ENCODE measurements around the gene ADPRM. TPM values are rescaled to one million over a fixed set of nuclear protein-coding genes. Genes with fewer than 3 reads are reported as not detected.

The ADPRM gene
- polyA plus RNA-seq, 5 donors: 17.0 to 26.7 (median 19.9) TPM

DNA sequence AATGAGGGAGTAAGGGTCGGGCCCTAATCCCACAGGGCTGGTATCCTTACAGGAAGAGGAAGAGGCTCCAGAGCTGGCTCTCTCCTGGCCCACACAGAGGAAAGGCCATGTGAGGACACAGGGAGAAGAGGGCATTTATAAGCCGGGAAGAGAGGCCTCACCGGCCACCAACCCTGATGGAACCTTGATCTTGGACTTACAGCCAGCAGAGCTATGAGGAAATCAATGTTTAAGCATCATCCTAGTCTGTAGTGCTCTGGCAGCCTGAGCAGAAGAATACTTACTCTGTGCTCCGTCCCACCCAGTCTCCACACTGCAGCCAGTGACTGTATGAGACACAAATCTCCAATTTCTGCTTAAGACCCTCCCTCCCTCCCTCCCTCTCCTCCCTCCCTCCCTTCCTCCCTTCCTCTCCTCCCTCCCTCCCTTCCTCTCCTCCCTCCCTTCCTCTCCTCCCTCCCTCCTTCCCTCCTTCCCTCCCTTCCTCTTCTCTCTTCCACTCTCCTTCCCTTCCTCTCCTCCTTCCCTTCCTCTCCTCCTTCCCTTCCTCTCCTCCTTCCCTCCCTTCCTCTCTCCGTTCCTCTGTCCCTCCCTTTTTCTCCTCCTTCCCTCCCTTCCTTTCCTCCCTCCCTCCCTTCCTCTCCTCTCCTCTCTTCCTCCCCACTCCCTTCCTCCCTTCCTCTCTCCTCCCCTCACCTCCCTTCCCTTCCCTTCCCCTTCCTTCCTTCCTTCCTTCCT lies 41.3 kb downstream of the ADPRM start:
- DNase-seq: no peak

- DNase-seq: no peak
These were observed 42.0 kb downstream of the ADPRM start for GRCh38 chr17:10739386-10739785.

GRCh38 chr17:10741416-10742135 lies 44.2 kb downstream of the ADPRM start:
- no peak for DNase-seq

- DNase-seq: no peak
These were observed 45.0 kb downstream of the ADPRM start for GRCh38 chr17:10742431-10742830.

- no peak for DNase-seq
These were observed 46.1 kb downstream of the ADPRM start for GRCh38 chr17:10743316-10744009.

DNA sequence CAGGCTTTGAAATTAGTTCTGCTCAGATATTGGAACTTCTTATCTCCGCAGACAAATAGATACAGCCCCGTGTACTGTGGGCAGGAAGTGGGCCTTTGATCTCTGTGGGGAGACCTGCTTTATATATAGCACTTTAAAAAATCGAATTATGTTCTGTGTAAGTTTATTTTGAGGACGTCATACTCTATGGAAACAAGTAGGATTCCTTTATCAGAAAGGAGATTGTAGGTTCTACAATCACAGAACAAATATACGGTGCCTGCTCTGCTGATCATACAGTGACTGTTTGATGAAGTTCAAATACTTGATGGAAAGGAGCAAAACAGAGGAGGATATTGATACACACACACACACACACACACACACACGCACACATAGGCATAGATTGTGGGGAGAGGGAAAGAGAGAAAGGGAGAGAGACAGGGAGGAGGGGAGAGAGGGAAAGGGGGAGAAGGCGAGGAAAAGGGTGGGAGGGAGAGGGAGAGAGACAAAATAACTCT lies 47.2 kb downstream of the ADPRM start:
- no peak for DNase-seq

DNA sequence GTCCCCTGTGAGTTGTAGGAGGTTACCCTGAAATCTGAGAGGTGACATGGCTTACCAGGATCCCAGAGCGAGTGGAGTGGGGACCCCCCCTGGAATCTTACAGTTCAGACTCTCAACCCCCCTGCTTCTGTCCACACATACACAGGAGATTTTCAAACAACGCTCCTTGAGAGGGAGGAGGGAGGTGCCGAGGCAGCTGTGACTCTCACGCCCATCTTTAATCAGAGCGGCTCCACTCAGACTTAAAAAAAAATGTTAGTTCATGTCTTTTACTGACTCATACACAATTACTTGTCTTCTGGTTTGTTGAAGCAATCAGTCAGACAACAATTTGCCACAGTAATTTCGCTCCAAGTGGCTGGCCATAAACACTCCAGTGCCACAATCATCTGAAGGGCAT lies 47.8 kb downstream of the ADPRM start:
- no peak for DNase-seq

GRCh38 chr17:10748531-10749181 lies 51.3 kb downstream of the ADPRM start:
- no peak for DNase-seq

DNA sequence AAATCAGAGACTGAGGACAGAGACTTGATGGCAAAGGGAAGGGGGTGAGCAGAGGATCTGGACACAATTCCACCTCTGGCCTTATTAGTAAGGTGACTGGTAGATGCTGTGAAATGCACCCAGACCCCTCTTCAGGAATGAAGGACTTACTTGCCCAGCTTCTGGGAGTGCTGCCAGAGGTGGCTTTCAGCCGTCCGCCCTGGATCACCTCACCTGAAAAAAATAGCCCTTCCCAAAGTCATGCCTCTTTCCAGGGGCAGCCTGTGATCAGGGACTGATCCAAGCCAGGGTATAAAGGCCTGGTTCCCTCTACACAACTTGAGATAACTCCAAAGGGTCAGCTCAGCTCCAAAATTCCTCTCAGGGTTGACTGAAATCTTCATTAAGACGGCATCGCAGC lies 52.8 kb downstream of the ADPRM start:
- no peak for DNase-seq

GRCh38 chr17:10751563-10751962 lies 54.2 kb downstream of the ADPRM start:
- DNase-seq: no peak

- DNase-seq: no peak
These were observed 55.3 kb downstream of the ADPRM start for GRCh38 chr17:10752696-10753095.

DNA sequence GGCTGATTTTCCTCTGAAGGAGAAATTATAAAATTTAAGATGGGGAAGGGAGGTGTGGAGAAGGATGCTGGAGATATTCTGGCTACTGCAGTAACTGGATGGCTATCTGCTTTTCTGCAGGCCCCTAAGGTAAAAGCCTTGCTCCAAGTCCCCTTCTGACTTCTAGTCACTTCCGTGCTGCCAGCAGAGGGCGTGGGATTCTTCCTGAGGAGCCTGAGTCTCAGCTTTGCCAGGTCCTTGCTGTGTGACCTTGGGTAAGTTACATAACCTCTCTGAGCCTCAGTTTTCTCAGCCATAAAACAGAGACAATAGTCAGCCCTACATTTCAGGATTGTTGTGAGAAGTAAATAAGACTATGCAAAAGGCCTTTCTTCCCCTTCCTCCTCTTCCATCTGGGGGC lies 56.7 kb downstream of the ADPRM start:
- no peak for DNase-seq

DNA sequence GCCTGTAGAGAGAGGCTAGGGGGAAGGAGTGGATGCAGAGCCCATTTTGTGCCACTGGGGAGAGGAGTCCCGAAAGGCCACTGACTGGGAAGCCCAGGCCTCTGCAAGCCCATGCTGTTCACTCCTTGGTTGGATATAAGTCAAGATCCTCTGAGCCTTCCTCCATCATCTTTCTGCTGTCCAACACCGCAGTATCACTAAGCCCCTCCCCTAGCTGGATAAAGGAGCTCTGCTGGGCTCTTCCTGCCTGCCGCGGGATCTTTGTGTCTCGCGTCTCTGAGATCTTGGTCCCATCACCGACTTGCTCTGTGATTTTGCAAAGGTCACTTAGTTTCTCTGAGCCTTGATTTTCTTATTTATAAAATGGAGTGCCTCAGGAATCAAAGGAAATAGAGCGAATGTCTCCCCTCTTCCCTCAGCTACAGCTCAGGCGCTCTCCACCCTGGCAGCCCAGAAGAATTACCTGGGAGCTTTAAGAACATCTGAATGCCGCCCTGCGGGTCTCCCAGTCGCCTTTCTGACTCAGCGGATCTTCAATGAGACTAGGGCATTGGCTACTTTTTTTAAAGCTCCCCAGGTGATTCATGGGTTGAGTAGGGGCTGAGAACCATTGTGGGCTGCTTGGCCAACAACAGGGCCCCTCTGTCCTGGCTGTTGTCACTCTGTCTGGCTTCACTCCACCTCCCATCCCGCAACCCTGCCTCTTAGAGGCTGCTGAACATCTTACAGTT lies 57.6 kb downstream of the ADPRM start:
- DNase-seq: no peak

DNA sequence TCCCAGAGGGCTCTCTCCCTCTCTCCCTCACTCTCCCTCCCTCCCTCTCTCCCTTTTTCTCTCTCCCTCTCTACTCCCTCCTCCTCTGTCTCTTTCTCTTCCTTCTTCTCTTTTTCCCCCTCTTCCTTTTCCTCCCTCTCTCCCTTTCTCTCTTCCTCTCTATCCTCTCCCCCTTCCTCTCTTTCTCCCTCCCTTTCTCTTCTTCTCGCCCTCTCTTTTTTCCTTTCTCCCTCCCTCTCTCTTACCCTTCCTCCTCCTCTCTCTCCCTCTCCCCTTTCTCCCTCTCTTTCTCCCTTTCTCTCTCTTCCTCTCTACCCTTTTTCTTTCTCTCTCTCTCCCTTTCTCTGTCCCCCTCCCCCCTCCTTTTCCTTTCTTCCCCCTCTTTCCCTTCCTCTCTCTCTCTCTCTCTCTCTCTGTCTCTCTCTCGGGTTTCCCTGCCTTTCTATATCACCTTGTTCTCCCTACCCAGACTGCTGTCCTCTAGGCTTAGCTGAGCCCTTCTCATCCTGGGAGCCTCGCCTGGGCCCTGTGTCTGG lies 58.3 kb downstream of the ADPRM start:
- DNase-seq: no peak

- no peak for DNase-seq
These were observed 58.8 kb downstream of the ADPRM start for GRCh38 chr17:10756185-10756584.

DNA sequence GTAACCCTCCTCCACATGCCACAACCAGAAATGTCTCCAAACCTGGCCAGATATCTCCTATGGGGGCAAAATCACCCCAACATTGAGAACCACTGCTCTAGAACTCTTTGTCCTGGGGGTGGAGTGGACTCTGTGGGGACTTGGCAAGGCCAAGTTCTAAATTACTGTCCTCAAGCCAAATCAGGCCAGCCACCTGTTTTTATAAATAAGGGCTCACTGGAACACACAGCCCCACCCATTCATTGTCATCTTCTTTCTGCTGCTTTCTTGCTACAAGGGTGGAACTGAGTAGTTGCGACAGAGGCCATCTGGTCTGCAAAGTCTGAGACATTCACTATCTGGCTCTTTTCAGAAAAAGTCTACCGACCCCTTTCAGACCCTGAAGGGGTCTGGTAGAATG lies 59.2 kb downstream of the ADPRM start:
- no peak for DNase-seq

DNA sequence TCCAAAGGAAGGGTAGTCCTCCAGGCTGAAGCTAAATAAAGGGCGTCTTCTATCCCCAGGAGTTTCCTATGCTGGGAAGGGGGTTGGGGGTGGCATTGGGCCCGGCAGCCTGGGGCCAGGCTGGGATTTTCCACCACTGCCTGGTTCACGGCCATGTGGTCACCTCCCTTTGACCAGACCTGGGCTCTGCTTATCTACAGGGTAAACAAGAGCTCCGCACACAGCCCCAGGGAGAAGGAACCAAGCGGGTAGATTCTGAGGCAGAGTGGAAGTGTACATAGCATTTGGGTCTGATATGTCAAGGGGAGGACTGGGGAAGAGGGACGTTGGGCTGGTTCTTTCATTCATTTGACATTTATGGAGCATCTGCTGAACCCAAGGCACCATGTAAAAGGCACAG lies 59.7 kb downstream of the ADPRM start:
- no peak for DNase-seq

DNA sequence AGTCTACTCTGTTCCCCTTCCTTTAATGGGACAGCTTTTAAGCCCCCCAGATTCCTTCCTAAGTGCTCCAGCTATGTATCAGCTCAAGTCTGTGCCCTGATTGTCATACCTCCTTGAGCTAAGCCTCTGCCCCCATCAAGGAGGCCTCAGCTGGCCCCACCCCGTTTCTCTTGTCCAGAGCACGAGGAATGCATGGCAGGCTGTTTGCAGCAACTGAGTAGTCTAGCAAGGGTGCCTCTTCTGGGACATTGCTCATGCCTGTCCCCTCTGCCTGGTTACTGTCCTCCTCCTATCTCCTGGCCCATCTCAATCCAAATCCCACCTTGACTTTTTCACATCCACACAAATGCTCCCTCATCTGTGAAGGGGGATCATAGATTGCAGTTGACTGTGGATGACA lies 60.3 kb downstream of the ADPRM start:
- DNase-seq: no peak

GRCh38 chr17:10758062-10758461 lies 60.7 kb downstream of the ADPRM start:
- DNase-seq: no peak

Measured in right lung (tissue), 5 donors.